Posterior cingulate gyrus (tissue), 11 donors: ENCODE data around the gene MYH6.
A peak's percentile ranks its signal among the peaks of the same experiment; 100 is the strongest.
"Not testable (repeated sequence)": the region's sequence is repeated elsewhere in the genome, so short reads cannot be mapped to it uniquely, and the experiment has no call there.

Source experiments
- DNase-seq, 10 donors: peaks; one replicate each; pipeline versions ENCODE4 v3.0.0 to v3.0.0-alpha.2; 2020 to 2021; ENCODE audit warnings: mixed read lengths in 3 of 10
- intact Hi-C: fragments of 100-400 bp; cut with DNase I; formaldehyde crosslinking; loops from one replicate; pipeline ENCODE4 v1.15.1; 2023

The MYH6 gene

DNA sequence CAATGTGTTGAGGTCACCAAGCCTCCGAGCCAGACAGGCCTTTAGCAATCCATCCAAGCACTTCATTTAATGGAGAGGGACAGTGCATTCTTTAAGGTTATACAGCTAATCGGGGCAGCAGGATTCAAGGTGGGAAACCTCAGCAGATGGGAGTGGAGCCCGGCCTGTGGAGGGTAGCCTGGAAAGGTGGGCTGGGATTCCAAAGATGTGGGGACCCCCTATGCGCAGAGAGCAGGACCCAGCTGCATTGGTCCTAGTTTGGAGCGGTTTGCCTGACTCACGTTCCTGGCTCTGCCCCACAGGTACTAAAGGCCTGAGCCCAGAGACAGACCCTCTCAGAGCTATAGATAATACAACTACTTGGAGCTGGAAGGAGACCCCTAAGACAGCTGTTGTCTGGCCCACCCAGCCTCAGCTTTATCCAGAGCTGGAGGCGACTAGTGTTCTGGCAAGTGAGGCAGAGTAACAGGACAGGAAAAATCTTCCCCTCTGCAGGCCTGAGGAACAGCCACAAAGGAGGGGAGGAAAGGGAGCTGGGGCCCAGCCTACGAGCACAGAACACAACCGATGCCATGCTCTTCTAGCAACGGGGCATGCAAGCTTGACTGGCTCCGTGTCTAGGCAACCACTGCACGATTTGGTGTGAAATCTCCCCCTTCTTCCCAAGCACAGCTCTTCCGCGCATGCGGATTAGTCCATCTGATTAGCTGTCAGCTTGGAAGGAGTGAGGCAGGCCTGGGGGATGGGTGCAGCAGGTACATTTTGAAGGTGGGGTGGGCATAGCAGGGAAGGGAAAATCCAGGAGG is 28.5 kb upstream of the MYH6 start:
- peak; percentile 46 to 93 (median 64) for DNase-seq
- intact Hi-C loops = no loop called here

DNA sequence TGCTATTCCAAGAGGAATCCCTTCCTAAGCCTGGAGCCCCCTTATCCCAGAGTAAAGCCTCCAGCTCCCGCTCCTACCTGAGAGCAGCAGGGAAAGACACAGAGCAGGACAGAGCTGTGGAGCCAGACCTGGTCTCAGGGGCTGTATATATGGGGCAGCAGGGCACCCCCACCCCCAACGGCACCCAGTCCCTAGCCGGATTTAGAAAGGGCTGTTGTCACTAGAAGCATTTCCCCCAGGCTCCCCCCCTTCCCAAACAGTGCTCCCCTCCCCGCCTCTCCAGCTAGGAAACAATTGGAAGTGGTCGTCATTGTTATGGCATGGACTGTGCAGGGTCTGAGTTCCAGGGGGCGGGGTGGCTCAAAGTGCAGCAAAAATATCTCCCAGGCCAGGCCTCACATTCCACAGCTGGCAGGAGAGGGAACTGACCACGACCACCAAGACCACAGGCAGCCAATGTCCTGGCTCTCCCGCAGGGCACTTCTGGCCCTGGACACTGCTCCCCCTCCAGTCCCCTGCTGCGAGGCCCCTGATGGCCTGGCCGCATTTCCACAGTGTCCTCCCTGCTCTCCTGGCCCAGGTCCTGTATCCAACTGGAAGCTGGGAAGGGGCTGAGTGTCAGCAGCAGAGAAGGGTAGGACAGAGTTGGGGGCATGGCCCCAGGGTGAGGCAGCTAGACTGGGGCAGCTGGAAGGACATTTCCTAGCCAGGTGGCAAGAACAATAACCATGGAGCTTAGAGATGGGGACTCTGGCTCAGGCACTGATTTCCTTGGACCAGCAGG is 27.7 kb upstream of the MYH6 start, which contains the start of gene MYH7:
Gene MYH7, minus strand, starts transcription at position 118 of the 784 bp plus-strand sequence. CDS start 1,928 bp downstream, outside the sequence.
- intact Hi-C loops = no loop called here
- peak in 2 of 10 donors; percentile 59 to 77 for DNase-seq

DNA sequence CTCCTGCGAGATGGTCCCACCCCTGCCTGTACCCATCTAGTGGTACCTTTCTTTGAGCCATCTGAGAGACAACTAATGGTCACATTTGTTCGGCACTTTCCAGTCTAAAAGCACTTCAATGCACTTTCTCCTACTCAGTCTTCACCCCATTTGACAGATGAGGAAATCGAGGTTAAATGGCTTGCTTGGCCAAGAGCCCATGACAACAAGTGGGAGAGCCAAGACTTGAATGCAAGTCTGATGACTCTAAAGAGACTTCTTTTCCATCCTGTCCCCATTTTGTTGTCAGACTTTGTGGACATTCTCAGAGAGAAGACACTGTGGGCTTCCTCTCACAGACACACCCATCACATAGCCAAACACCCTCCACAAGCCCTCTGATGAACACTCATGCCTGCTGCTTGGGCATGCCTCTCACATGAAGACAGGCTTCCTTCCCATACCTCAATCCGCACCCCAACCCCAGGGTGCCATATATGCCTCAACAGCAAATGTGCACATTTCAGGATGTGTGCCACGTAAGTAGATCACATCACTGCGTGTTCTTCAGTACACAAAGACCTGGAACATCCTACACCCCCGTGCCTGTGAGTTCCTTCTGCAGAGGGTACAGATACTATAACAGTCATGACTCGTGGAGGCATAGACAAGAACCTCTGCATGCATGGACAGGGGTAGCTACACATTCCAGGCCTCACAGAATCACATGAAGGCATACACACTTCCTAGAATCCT is 26.6 kb upstream of the MYH6 start:
- intact Hi-C loops = no loop called here
- peak in 2 of 10 donors; percentile 49 to 71 for DNase-seq

DNA sequence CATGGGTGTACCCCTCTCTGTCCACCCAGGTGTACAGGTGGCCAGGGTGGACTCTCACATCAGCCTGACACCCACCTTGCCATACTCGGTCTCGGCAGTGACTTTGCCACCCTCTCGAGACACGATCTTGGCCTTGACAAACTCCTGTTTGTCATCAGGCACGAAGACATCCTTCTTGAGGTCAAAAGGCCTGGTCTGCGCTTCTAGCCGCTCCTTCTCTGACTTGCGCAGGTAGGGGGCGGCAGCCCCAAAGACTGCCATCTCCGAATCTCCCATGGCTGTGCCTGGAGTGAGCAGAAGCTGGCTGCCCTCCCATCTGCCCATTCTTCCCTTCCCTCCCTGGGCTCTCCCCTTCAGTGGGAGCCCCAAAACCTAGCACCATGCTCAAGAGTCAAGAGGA is 25.4 kb upstream of the MYH6 start:
- peak in 2 of 10 donors; percentile 60 to 63 for DNase-seq

DNA sequence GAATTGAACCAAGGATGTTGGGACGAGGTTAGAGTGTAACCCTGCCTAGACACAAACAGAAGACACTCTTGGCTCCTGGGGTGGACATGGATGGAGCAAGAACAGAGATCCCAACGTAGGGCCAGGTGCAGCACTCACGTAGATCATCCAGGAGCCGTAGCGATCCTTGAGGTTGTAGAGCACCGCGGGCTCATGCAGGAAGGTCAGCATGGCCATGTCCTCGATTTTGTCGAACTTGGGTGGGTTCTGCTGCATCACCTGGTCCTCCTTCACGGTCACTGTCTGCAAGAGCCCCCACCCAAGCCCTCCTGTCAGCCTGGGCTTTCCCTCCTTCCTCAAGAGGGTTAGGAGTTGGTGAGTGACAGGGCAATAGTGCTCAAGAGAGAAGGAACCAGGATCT is 24.9 kb upstream of the MYH6 start:
- intact Hi-C loops = no loop called here
- peak in 2 of 10 donors; percentile 51 to 61 for DNase-seq

More for the DNA sequence above, 25.4 kb upstream of the MYH6 start:
- intact Hi-C loops = no loop called here

DNA sequence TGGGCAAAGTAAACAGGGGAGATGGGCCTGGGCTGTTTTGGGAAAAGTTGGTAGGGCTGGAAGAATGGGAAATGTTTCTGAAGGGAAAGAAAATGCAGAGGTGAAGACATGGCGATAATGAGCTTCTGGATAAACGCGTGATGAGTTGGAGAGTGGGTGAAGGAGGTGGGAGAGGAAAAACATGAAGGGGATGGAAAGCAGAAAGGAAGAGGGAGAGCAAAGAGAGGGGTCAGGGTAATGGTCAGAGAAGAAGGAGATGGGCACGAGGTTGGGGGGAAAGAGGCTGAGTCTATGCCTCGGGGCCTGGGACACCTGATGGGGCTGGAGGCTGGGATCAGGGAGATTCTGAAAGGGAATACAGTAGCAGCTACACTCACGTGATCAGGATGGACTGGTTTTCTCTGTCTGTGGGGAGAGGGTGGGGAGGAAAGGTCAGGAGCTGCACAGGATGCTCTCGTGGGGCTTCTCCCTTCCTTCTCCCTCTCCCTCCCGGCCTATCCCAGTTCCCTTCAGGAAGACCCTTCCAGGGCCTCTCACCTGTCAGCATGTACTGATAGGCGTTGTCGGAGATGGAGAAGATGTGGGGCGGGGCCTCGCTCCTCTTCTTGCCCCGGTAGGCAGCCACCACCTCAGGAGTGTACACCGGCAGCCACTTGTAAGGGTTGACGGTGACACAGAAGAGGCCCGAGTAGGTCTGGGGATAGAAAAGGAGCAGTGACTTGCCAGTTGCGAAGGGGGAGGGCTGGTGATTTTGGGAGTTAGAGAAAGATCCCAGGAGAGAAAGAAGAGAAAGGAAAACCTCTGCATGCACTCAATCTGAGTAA is 24.2 kb upstream of the MYH6 start:
- peak in 1 of 10 donors; percentile 59 for DNase-seq
- intact Hi-C loops = no loop called here

DNA sequence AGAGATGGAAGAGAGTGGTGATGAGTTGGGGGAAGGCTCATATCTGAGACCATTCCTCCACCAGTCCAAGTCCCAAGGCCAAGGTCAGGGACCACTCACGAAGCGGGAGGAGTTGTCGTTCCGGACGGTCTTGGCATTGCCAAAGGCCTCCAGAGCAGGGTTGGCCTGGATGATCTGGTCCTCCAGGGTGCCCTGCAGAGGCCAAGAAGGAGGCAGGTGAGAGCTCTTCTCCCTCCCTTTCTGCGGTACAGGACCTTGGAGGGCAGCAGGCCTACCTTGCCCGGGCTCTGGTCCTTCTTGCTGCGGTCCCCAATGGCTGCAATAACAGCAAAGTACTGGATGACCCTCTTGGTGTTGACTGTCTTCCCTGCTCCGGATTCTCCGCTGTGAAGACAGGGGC is 23.4 kb upstream of the MYH6 start:
- DNase-seq = peak in 1 of 10 donors; percentile 81
- intact Hi-C loops = no loop called here

- peak in 8 of 10 donors; percentile 28 to 94 (median 72) for DNase-seq
- intact Hi-C loops = no loop called here
Observed at GRCh38 chr14:23430723-23431085, 22.6 kb upstream of the MYH6 start.

- DNase-seq = peak in 2 of 10 donors; percentile 45 to 65
- intact Hi-C loops = no loop called here
Observed at GRCh38 chr14:23430016-23430722, 22.1 kb upstream of the MYH6 start.

GRCh38 chr14:23428686-23429495 is 20.8 kb upstream of the MYH6 start:
- intact Hi-C loops = no loop called here
- DNase-seq = peak in 3 of 10 donors; percentile 50 to 60 (median 55)

DNA sequence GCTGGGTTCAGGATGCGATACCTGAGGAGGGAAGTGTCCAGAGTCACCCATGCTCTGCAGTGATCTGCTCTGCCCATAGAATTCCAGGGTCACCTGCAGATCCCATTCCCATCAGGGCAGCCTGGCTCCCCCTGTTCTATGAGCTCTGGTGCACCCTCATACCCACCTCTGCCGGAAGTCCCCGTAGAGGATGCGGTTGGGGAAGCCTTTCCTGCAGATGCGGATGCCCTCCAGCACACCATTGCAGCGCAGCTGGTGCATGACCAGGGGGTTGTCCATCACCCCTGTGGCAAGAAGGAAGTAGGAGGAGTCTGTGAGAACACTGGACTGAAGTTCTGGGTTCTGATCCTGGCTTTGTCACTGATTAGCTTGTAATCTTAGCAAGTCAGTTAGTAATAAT is 17.7 kb upstream of the MYH6 start:
- DNase-seq = peak in 3 of 10 donors; percentile 33 to 63 (median 54)
- intact Hi-C loops = not testable (repeated sequence)

DNA sequence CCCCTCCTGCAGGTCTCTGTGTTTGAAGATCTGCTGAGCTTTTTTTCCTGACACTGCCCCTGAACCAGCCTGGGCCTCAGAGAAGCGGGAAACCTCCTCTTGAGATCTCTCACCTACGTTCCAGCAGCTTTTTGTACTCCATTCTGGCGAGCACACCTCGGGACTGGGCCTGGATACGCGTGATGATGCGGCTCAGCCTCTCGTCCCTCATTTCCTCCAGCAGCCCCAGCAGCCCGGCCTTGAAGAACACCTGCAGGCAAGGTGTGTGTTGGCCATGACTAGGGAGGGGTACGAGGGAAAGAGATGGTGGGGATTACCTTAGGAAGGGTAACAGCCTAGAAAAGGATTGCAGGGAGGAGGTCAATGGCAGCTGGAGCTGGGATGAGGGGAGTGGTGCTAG is 17.1 kb upstream of the MYH6 start:
- peak in 2 of 10 donors; percentile 8 to 29 for DNase-seq

GRCh38 chr14:23423657-23424056 is 15.6 kb upstream of the MYH6 start:
- intact Hi-C loops = no loop called here
- DNase-seq = peak in 3 of 10 donors; percentile 46 to 69 (median 52)

More for the DNA sequence above, 17.1 kb upstream of the MYH6 start:
- intact Hi-C loops = no loop called here

DNA sequence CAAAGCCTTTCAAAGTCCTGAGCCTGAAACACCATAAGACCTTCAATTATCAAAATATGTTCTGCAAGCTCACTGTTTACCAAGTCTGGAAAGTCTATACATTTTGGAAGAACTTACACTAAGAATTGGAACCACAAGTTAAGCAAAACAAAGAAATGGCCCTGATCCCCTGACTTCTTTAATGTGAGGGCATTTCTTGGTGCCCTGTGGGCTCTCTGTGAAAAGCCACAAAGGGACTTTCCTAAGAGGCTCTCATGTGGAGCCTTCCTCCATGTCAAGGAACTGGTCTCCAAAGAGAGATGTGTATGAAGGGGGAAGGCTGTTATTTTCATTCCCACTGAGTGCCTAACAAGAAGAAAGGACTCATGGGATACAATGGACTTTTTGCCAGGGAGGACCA is 13.5 kb upstream of the MYH6 start:
- DNase-seq = no peak
- intact Hi-C loops = no loop called here

DNA sequence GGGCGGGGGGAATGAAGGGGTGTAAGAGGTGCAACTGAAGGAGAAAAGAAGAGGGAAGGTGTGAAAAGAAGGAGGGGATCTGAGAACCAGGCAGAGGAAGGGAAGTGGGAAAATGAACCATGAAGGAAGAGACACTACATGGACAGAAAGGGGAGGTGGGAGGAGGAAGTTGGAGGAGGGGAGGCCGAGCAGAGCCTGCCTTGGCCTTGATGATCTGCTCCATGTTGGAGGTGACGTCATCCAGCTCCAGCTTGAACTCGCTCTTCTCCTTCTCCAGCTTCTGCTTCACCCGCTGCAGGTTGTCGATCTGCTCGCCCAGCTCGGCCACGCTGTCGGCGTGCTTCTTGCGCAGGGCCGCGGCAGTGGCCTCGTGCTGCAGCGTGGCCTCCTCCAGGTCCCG is 11.6 kb upstream of the MYH6 start:
- intact Hi-C loops, DNase-seq: not testable (repeated sequence)

- DNase-seq = peak in 2 of 10 donors; percentile 77 to 82
- intact Hi-C loops = no loop called here
Observed at GRCh38 chr14:23418021-23418420, 9.9 kb upstream of the MYH6 start.

GRCh38 chr14:23417269-23417668 is 9.2 kb upstream of the MYH6 start:
- intact Hi-C loops, DNase-seq: not testable (repeated sequence)

- DNase-seq = peak in 2 of 10 donors; percentile 4 to 63
Observed at GRCh38 chr14:23416801-23417200, 8.7 kb upstream of the MYH6 start.

More at GRCh38 chr14:23416801-23417200, 8.7 kb upstream of the MYH6 start:
- intact Hi-C loops = no loop called here
